OCI-LY1 (cell line): Measurements from ENCODE around the gene TRPM2.

Source experiments
- H2AFZ ChIP-seq: fragments of 200-600 bp; sonication (generic), shearing (Covaris generic); 2 replicates; pipeline ENCODE4 v1.6.0; 2014; ENCODE audit warnings: antibody characterized with exemption, mild to moderate bottlenecking, low read length
- H3F3A ChIP-seq: fragments of 200-600 bp; sonication (generic), shearing (Covaris generic); 2 replicates; pipeline ENCODE4 v1.6.0; 2014; ENCODE audit warnings: mild to moderate bottlenecking, antibody characterized with exemption, low read length, moderate library complexity; ENCODE audit not compliant: insufficient read depth
- H3K27ac ChIP-seq: fragments of 200-600 bp; sonication (generic); 2 replicates; pipeline ENCODE4 v1.5.1; 2014; ENCODE audit warnings: low read length, mixed run types, mild to moderate bottlenecking, low read depth; ENCODE audit not compliant: poor library complexity, severe bottlenecking
- H3K27me3 ChIP-seq: fragments of 200-600 bp; sonication (generic); 2 replicates; pipeline ENCODE4 v1.6.0; 2014; ENCODE audit warnings: antibody characterized with exemption, mild to moderate bottlenecking, low read length, moderate library complexity; ENCODE audit not compliant: insufficient read depth
- H3K36me3 ChIP-seq: fragments of 200-600 bp; sonication (generic); 2 replicates; pipeline ENCODE4 v1.6.1; 2014; ENCODE audit warnings: mild to moderate bottlenecking, antibody characterized with exemption, low read length, moderate library complexity, mixed read lengths; ENCODE audit not compliant: insufficient read depth
- H3K4me1 ChIP-seq: fragments of 200-600 bp; sonication (generic); 2 replicates; pipeline ENCODE4 v1.5.1; 2014; ENCODE audit warnings: mild to moderate bottlenecking, low read length, moderate library complexity; ENCODE audit not compliant: insufficient read depth, severe bottlenecking
- H3K4me2 ChIP-seq: fragments of 200-600 bp; sonication (generic), shearing (Covaris generic); 2 replicates; pipeline ENCODE4 v1.6.1; 2014; ENCODE audit warnings: low read length
- H3K4me3 ChIP-seq: fragments of 200-600 bp; sonication (generic); 2 replicates; pipeline ENCODE4 v1.5.1; 2014; ENCODE audit warnings: low read length, low read depth, mild to moderate bottlenecking, mixed read lengths; ENCODE audit not compliant: poor library complexity, severe bottlenecking
- H3K79me2 ChIP-seq: fragments of 200-600 bp; shearing (Covaris generic); 2 replicates; pipeline ENCODE4 v1.6.1; 2016; ENCODE audit warnings: mixed run types, low read length, mixed read lengths; ENCODE audit not compliant: insufficient read depth
- H3K9ac ChIP-seq: fragments of 200-600 bp; sonication (generic), shearing (Covaris generic); 2 replicates; pipeline ENCODE4 v1.6.1; 2014; ENCODE audit warnings: mild to moderate bottlenecking, low read length, mixed read lengths
- H3K9me2 ChIP-seq: fragments of 200-600 bp; sonication (generic), shearing (Covaris generic); 2 replicates; pipeline ENCODE4 v1.6.1; 2014; ENCODE audit warnings: low read depth, mild to moderate bottlenecking, low read length, mixed read lengths
- H3K9me3 ChIP-seq: fragments of 200-600 bp; shearing (Covaris generic); 2 replicates; pipeline ENCODE4 v1.6.1; 2014; ENCODE audit warnings: low read length, mixed read lengths
- H4K20me1 ChIP-seq: fragments of 200-600 bp; sonication (generic), shearing (Covaris generic); 2 replicates; pipeline ENCODE4 v1.6.0; 2016; ENCODE audit warnings: mild to moderate bottlenecking, low read length; ENCODE audit not compliant: insufficient read depth
- CTCF ChIP-seq: fragments of 200-600 bp; sonication (generic), shearing (Covaris generic); IDR thresholded peaks from 2 replicates; pipeline ENCODE4 v1.5.1; 2017; ENCODE audit warnings: mild to moderate bottlenecking, antibody characterized with exemption, low read length, moderate library complexity, mixed read lengths
- EZH2 ChIP-seq: fragments of 200-600 bp; sonication (generic), shearing (Covaris generic); IDR thresholded peaks from 2 replicates; pipeline ENCODE4 v1.8.0; 2017; ENCODE audit warnings: borderline replicate concordance, mixed run types, mild to moderate bottlenecking, antibody characterized with exemption, low read length, moderate library complexity, mixed read lengths

The TRPM2 gene

GRCh38 chr21:44485796-44486195, 132.4 kb downstream of the TRPM2 start:
- H3K4me3 ChIP-seq, result no peak overlapping the region
- TF ChIP-seq EZH2 (no peak), CTCF (no peak)
- H4K20me1 ChIP-seq, result no peaks in the 10 kb centered on the region
- no peaks in the 10 kb centered on the region for H3K9me3 ChIP-seq
- H3K27me3 ChIP-seq, result 0 out of 2 replicates have a peak, but pooled peaks cover 6% of the 10 kb centered on the region
- H3K27ac ChIP-seq, result no peak overlapping the region
- no peak overlapping the region for H3K9ac ChIP-seq
- no peaks in the 10 kb centered on the region for H3K9me2 ChIP-seq
- no peak overlapping the region for H3K4me2 ChIP-seq
- H3K4me1 ChIP-seq, result no peaks in the 10 kb centered on the region
- no peaks in the 10 kb centered on the region for H3K79me2 ChIP-seq
- no peak overlapping the region for H2AFZ ChIP-seq
- H3K36me3 ChIP-seq, result no peaks in the 10 kb centered on the region
- H3F3A ChIP-seq, result no peaks in the 10 kb centered on the region

GRCh38 chr21:44486302-44486701, 132.9 kb downstream of the TRPM2 start:
- H3K9me2 ChIP-seq, result no peaks in the 10 kb centered on the region
- H3K27me3 ChIP-seq, result 0 out of 2 replicates have a peak, but pooled peaks cover 6% of the 10 kb centered on the region
- no peaks in the 10 kb centered on the region for H3K79me2 ChIP-seq
- TF ChIP-seq CTCF (no peak), EZH2 (no peak)
- H3F3A ChIP-seq, result no peaks in the 10 kb centered on the region
- H3K27ac ChIP-seq, result no peak overlapping the region
- no peak overlapping the region for H3K4me2 ChIP-seq
- no peaks in the 10 kb centered on the region for H3K9me3 ChIP-seq
- no peak overlapping the region for H3K4me3 ChIP-seq
- no peaks in the 10 kb centered on the region for H3K36me3 ChIP-seq
- no peak overlapping the region for H3K9ac ChIP-seq
- H4K20me1 ChIP-seq, result no peaks in the 10 kb centered on the region
- H3K4me1 ChIP-seq, result no peaks in the 10 kb centered on the region
- no peak overlapping the region for H2AFZ ChIP-seq

- Histone ChIP-seq H3K4me3 (no peak overlapping the region), H3F3A (no peaks in the 10 kb centered on the region), H3K27ac (no peak overlapping the region), H3K36me3 (no peaks in the 10 kb centered on the region; the same call in 1 of the 2 replicates), H3K9me3 (0 out of 2 replicates have a peak, but pooled peaks cover 3% of the 10 kb centered on the region), H4K20me1 (no peaks in the 10 kb centered on the region), H3K79me2 (no peaks in the 10 kb centered on the region), H3K4me2 (no peak overlapping the region), H3K9ac (no peak overlapping the region), H3K9me2 (no peaks in the 10 kb centered on the region), H2AFZ (no peak overlapping the region), H3K4me1 (no peaks in the 10 kb centered on the region), H3K27me3 (peaks cover 10% of the 10 kb centered on the region; the same call in 1 of the 2 replicates)
- TF ChIP-seq CTCF (peak; percentile 49), EZH2 (no peak)
Measured at GRCh38 chr21:44487831-44488230, 134.4 kb downstream of the TRPM2 start.
